Hepatocyte (in vitro differentiated cells): Measurements from ENCODE around the gene CDC42BPG. TPM values are rescaled to one million over a fixed set of nuclear protein-coding genes. Genes with fewer than 3 reads are reported as not detected.

Experiments
- DNase-seq: peaks from one replicate; pipeline ENCODE4 v3.0.0-alpha.2; 2016; ENCODE audit warnings: low spot score
- H2AFZ ChIP-seq: fragments of 200-600 bp; sonication (generic); 2 replicates; pipeline ENCODE4 v1.6.0; 2016; ENCODE audit warnings: antibody characterized with exemption, mild to moderate bottlenecking
- H3K27ac ChIP-seq: fragments of 200-600 bp; sonication (generic); 2 replicates; pipeline ENCODE4 v1.5.1; 2016; ENCODE audit warnings: mild to moderate bottlenecking
- H3K27me3 ChIP-seq: fragments of 200-600 bp; sonication (generic); 2 replicates; pipeline ENCODE4 v1.6.1; 2016
- H3K36me3 ChIP-seq: fragments of 200-600 bp; sonication (generic); replicated peaks from 2 replicates; pipeline ENCODE4 v1.5.1; 2016; ENCODE audit warnings: low read depth; ENCODE audit not compliant: insufficient read depth
- H3K4me1 ChIP-seq: fragments of 200-600 bp; sonication (generic); 2 replicates; pipeline ENCODE4 v1.5.1; 2016; ENCODE audit warnings: mild to moderate bottlenecking, moderate library complexity; ENCODE audit not compliant: insufficient read depth
- H3K4me2 ChIP-seq: fragments of 200-600 bp; sonication (generic); 2 replicates; pipeline ENCODE4 v1.6.0; 2016
- H3K4me3 ChIP-seq: fragments of 200-600 bp; sonication (generic); 2 replicates; pipeline ENCODE4 v1.5.1; 2016; ENCODE audit warnings: mild to moderate bottlenecking
- H3K79me2 ChIP-seq: fragments of 200-600 bp; sonication (generic); 2 replicates; pipeline ENCODE4 v1.6.0; 2017; ENCODE audit warnings: mild to moderate bottlenecking
- H3K9me2 ChIP-seq: fragments of 200-600 bp; sonication (generic); replicated peaks from 2 replicates; pipeline ENCODE4 v1.6.0; 2017; ENCODE audit warnings: mild to moderate bottlenecking; ENCODE audit not compliant: insufficient read depth
- H3K9me3 ChIP-seq: fragments of 200-600 bp; sonication (generic); 2 replicates; pipeline ENCODE4 v1.5.1; 2016; ENCODE audit warnings: low read depth, mild to moderate bottlenecking
- H4K20me1 ChIP-seq: fragments of 200-600 bp; sonication (generic); 2 replicates; pipeline ENCODE4 v1.6.0; 2016; ENCODE audit warnings: mild to moderate bottlenecking; ENCODE audit not compliant: insufficient read depth, poor library complexity, severe bottlenecking
- CTCF ChIP-seq: fragments of 200-600 bp; sonication (generic); IDR thresholded peaks from 2 replicates; pipeline ENCODE4 v1.5.1; 2016; ENCODE audit warnings: antibody characterized with exemption, mild to moderate bottlenecking; ENCODE audit not compliant: poor library complexity
- EZH2 ChIP-seq: fragments of 200-600 bp; sonication (generic); IDR thresholded peaks from 2 replicates; pipeline ENCODE4 v1.6.1; 2016; ENCODE audit warnings: antibody characterized with exemption, mild to moderate bottlenecking, borderline replicate concordance
- EZH2phosphoT487 ChIP-seq: fragments of 200-600 bp; sonication (generic); IDR thresholded peaks from one replicate; pipeline ENCODE4 v1.6.1; 2018; ENCODE audit warnings: antibody characterized with exemption, mild to moderate bottlenecking, low read depth, moderate library complexity; ENCODE audit not compliant: unreplicated experiment, severe bottlenecking
- WGBS: methylation state at CpG from one replicate; pipeline ENCODE4 v1.1.6; 2016; ENCODE audit warnings: low lambda C conversion rate; ENCODE audit errors: missing lambda C conversion rate; 5-methylcytosine and 5-hydroxymethylcytosine counted together
- polyA plus RNA-seq: library from polyadenylated mRNA; unstranded; fragments of >200 nt; fragmentation: Nextera tagmentation; extraction: Ambion mirVana; gene quantifications from 2 replicates; pipeline ENCODE4 v1.2.1, GENCODE V29; 2016
- total RNA-seq: library from RNA; depleted of rRNA; stranded (reverse); fragments of >200 nt; gene quantifications from 2 replicates; pipeline ENCODE4 v1.2.3, GENCODE V29; 2014

The CDC42BPG gene
- total and polyA plus RNA-seq, 2 experiments from 2014 or later = 3.1 to 8.4 TPM

GRCh38 chr11:64791781-64792291, 52.6 kb downstream of the CDC42BPG start:
- no peaks in the 10 kb centered on the region for H3K4me1 ChIP-seq
- no peak overlapping the region for H3K4me3 ChIP-seq
- DNase-seq = no peak
- H3K36me3 ChIP-seq = no peaks in the 10 kb centered on the region
- no peaks in the 10 kb centered on the region for H3K9me2 ChIP-seq
- TF ChIP-seq EZH2phosphoT487 = no peak
- TF ChIP-seq CTCF = no peak
- TF ChIP-seq EZH2 = no peak
- H2AFZ ChIP-seq = no peak overlapping the region
- H3K4me2 ChIP-seq = no peak overlapping the region
- H3K9me3 ChIP-seq = no peaks in the 10 kb centered on the region
- no peak overlapping the region for H3K27ac ChIP-seq
- WGBS = 90% methylated on average over 9 of the region's 14 CpGs
- no peaks in the 10 kb centered on the region for H3K79me2 ChIP-seq
- H3K27me3 ChIP-seq = no peaks in the 10 kb centered on the region
- no peaks in the 10 kb centered on the region for H4K20me1 ChIP-seq

GRCh38 chr11:64790205-64791095, 54.0 kb downstream of the CDC42BPG start:
- WGBS = 92% methylated on average over 24 of the region's 25 CpGs
- Histone ChIP-seq H2AFZ (no peak overlapping the region), H3K4me2 (no peak overlapping the region), H3K27ac (no peak overlapping the region), H3K36me3 (no peaks in the 10 kb centered on the region), H3K79me2 (no peaks in the 10 kb centered on the region), H3K9me2 (no peaks in the 10 kb centered on the region), H4K20me1 (no peaks in the 10 kb centered on the region), H3K27me3 (no peaks in the 10 kb centered on the region), H3K9me3 (no peaks in the 10 kb centered on the region), H3K4me3 (no peak overlapping the region), H3K4me1 (no peaks in the 10 kb centered on the region)
- no peak for TF ChIP-seq CTCF
- no peak for TF ChIP-seq EZH2
- TF ChIP-seq EZH2phosphoT487 = no peak
- DNase-seq = no peak

- Histone ChIP-seq H3K4me2 (no peak overlapping the region), H3K9me3 (no peaks in the 10 kb centered on the region), H3K27me3 (no peaks in the 10 kb centered on the region), H3K79me2 (no peaks in the 10 kb centered on the region), H2AFZ (no peak overlapping the region), H3K9me2 (no peaks in the 10 kb centered on the region), H3K27ac (no peak overlapping the region), H4K20me1 (no peaks in the 10 kb centered on the region), H3K4me1 (no peaks in the 10 kb centered on the region), H3K36me3 (no peaks in the 10 kb centered on the region), H3K4me3 (no peak overlapping the region)
- no peak for TF ChIP-seq CTCF
- no peak for TF ChIP-seq EZH2phosphoT487
- no peak for TF ChIP-seq EZH2
- WGBS = 91% methylated on average over 15 of the region's 15 CpGs
- no peak for DNase-seq
Measured at GRCh38 chr11:64789331-64790204, 54.9 kb downstream of the CDC42BPG start.
